Nucleus accumbens (tissue), 56 donors: ENCODE data around the gene ZNF398.

ENCODE experiments used
- DNase-seq, 56 donors: peaks; one replicate each; lab custom pipeline; 2025; lab: John Stamatoyannopoulos, UW

Gene ZNF398

DNA sequence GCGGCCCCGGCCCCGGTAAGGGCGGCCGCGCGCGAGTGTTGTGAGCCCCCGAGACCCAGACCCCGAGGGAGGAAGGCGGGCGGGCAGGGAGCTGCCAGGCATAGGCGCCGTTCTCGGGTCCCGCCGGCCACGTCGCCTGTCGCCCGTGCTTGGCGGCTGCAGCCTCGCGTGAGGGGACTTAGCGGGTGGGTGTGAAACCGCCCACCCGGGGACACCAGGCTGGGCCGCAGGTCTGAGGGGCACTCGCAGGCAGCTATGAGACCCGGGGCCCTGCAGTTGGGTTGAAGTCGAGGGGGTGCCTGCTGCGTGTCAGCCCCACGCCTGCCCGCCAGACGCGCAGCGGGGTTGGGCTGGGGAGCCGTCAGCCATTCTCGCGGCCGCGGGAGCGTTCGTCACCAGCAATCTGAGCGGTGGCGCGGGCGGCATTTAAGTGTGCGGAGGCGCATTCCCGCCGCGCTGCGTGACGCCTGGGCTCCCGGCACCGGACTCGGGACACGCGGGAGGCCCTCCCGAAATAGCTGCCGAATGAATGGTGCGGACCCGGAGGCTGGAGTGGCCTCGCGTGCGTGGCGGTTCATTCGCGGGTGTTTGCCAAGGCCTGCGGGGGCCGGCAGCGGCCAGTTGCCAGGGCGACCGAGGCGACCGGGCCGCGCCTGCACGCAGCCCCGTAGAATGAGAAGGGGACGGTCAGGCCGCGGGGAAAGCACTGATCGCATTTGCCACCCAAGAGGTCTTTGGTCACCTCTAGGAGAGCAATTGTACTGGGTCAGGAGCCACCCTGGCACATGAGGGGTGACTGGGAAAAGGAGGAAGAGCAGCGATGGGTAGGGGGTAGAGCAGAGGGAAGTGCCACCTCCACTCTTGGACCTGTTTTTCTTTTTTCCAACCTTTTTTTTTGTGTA lies 750 bp downstream of the ZNF398 start:
- DNase-seq, result peak in 47 of 56 donors; percentile 11 to 73 (median 50)

GRCh38 chr7:149150981-149151380 lies 3.7 kb downstream of the ZNF398 start:
- DNase-seq, result no peak

- no peak for DNase-seq
Measured at GRCh38 chr7:149153346-149153745, 6.1 kb downstream of the ZNF398 start.

GRCh38 chr7:149154056-149154455 lies 6.8 kb downstream of the ZNF398 start:
- DNase-seq, result no peak

- DNase-seq, result no peak
Measured at GRCh38 chr7:149156898-149157297, 9.6 kb downstream of the ZNF398 start.

- no peak for DNase-seq
Measured at GRCh38 chr7:149161241-149161848, 14.1 kb downstream of the ZNF398 start.

DNA sequence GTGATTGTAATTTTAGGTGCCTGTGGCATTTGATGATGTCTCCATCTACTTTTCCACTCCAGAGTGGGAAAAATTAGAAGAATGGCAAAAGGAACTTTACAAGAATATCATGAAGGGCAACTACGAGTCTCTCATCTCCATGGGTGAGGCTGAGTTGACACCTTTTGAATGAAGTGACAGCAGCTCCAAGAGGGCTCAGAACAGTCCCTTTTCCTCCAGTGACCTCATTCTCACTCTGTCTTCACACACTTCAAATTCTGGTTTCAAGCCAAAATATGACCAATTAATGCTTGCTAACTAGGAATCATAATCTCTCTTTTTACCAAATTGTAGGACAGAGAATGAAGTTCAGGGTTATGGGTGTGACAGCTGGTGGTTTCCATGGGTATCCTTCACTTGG lies 18.9 kb downstream of the ZNF398 start:
- DNase-seq, result no peak

GRCh38 chr7:149166630-149167352 lies 19.5 kb downstream of the ZNF398 start:
- no peak for DNase-seq

DNA sequence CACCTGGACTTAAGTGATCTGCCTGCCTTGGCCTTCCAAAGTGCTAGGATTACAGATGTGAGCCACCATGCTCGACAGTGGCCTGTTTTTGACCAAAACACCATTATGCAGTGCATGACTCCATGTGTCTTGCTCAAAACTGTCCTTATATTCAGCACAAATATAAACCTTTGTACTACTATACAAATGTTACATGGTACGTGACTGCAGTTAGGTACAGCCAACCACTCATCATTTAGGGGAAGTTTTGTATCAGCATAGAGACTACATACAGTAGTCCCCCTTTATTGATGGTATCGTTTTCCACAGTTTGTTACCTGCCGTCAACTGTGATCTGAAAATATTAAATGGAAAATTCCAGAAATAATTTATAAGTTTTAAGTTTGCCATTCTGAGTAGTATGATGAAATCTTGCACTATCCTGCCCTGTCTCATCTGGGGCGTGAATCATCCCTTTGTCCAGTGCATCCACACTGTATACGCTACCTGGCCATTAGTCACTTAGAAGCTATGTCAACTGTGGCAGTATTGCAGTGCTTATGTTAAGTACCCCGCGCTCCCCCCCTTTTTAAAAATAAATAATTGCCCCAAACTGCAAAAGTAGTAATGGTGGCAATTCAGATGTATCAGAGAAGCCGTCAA lies 24.8 kb downstream of the ZNF398 start:
- no peak for DNase-seq

DNA sequence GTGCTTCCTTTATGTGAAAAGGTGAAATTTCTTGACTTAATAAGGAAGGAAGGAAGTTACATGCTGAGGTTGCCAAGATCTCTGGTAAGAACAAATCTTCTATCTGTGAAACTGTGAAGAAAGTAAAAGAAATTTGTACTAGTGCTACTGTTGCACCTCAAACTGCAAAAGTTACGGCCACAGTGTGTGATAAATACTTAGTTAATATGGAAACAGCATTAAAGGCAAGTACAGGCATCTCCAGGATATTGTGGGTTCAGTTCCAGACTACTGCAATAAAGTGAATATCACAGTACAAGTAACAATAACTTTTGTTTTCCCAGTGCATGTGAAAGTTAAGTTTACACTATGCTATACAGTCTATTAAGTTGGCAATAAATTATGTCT lies 25.3 kb downstream of the ZNF398 start:
- no peak for DNase-seq

- no peak for DNase-seq
Measured at GRCh38 chr7:149175150-149175549, 27.9 kb downstream of the ZNF398 start.

GRCh38 chr7:149179241-149179640 lies 32.0 kb downstream of the ZNF398 start:
- DNase-seq, result no peak

GRCh38 chr7:149180722-149181449 lies 33.6 kb downstream of the ZNF398 start:
- no peak for DNase-seq

GRCh38 chr7:149181450-149181790 lies 34.2 kb downstream of the ZNF398 start:
- DNase-seq, result no peak

DNA sequence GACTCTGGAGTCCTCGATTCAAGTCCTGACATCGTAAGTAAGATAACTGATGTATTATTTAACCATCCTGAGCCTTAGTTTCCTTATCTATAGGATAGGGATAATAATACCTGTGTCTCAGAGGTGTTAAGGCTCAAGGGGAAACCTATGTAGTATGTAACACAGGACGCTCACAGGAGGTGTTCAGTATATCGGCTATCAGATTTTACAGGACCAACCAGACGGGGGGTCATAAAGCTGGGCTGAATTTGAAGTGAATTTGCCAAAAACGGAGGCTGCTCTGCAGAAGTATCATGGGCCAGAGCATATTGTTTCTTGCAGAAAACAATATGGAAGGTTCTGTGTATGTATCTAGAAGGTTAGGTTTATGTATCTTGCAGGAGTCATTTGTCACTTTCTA lies 37.0 kb downstream of the ZNF398 start:
- DNase-seq, result no peak

DNA sequence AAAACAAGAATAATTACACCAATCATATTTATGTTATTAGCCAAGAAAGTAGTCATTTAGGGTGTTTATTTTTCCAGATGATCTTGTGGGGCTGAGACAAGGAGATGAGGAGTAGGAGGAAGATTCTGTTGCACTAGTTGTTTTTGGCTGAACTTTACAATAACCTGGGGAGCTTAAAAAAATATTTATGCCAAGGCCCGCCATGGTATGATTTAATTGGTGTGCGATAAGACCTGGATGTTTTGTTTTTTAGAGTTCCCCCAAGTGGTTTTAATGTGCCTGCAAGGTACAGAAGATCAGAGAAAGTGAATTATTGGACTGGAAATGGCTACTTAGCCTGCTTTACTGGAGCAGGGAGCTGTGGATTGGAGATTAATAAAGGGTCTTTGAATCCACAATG lies 41.0 kb downstream of the ZNF398 start:
- DNase-seq, result no peak

DNA sequence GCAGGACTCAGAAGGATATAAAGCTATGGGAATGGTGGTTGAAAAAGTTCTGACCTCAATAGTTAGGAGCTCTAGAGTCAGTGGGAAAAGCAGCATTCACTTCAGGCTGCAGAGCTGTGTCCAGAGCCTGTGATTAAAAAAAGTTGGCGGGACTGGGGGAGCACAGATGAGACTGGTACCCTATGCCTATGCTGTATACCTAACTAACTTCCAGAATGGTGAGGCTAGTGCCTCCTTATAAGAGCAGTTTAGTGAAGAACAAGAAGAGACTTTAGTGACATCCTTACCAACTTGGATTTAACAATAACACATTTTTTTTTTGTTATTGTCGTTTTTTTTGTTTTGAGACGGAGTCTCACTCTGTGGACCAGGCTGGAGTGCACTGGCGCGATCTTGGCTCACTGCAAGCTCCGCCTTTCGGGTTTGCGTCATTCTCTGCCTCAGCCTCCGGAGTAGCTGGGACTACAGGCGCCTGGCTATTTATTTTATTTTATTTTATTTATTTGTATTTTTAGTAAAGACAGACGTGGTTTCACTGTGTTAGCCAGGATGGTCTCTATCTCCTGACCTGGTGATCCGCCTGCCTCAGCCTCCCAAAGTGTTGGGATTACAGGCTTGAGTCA lies 41.5 kb downstream of the ZNF398 start:
- DNase-seq, result no peak

GRCh38 chr7:149191851-149192250 lies 44.6 kb downstream of the ZNF398 start:
- no peak for DNase-seq

DNA sequence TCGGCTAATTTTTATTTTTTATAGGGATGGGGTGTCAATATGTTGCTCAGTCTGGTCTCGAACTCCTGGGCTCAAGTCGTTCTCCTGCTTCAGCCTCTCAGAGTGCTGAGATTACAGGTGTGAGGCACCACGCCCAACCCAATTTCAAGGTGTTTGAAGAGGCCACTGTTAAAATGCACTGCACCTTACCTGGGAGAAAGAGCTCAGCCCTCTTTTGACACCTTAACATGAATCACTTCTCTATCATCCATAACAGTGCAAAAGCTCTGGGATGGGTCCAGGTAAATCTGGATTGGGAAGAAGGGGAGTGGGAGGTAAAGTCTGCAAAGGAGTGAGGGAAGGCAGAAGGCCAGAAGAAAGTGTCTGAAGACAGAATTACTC lies 47.5 kb downstream of the ZNF398 start:
- no peak for DNase-seq
